H1 (cell line): Measurements from ENCODE around the gene CEACAM21. TPM values are rescaled to one million over a fixed set of nuclear protein-coding genes. Genes with fewer than 3 reads are reported as not detected.

Experiments used
- BCL11A ChIP-seq, 2 experiments: IDR thresholded peaks; one replicate each; pipeline ENCODE4 v1.6.1; 2011; ENCODE audit warnings: low read depth in 2 of 2, low read length in 2 of 2, mild to moderate bottlenecking in 2 of 2
- CEBPB ChIP-seq: IDR thresholded peaks from 2 replicates; pipeline ENCODE4 v1.6.1; 2012; ENCODE audit warnings: low read depth, low read length
- CHD1 ChIP-seq: IDR thresholded peaks from 2 replicates; pipeline ENCODE4 v1.6.1; 2012; ENCODE audit warnings: low read depth, low read length, improper control_type of control experiment
- CHD7 ChIP-seq: fragments of 300-600 bp; sonication (generic); IDR thresholded peaks from 2 replicates; pipeline ENCODE4 v1.7.1; 2012; ENCODE audit warnings: low read length, moderate library complexity, mild to moderate bottlenecking, inconsistent platforms; ENCODE audit not compliant: insufficient replicate concordance
- E2F6 ChIP-seq: IDR thresholded peaks from 2 replicates; pipeline ENCODE4 v1.6.1; 2012; ENCODE audit warnings: inconsistent platforms
- KDM5A ChIP-seq: fragments of 200-600 bp; IDR thresholded peaks from 2 replicates; pipeline ENCODE4 v1.7.1; 2012; ENCODE audit warnings: mild to moderate bottlenecking, low read length, inconsistent platforms, mixed read lengths
- NRF1 ChIP-seq: IDR thresholded peaks from 2 replicates; pipeline ENCODE4 v1.6.1; 2011; ENCODE audit warnings: mild to moderate bottlenecking, low read depth, low read length, improper control_type of control experiment
- POLR2AphosphoS5 ChIP-seq: IDR thresholded peaks from 2 replicates; pipeline ENCODE4 v1.6.1; 2011; ENCODE audit warnings: low read depth, low read length
- RFX5 ChIP-seq: IDR thresholded peaks from 2 replicates; pipeline ENCODE4 v1.6.1; 2011; ENCODE audit warnings: low read depth, low read length, improper control_type of control experiment, borderline replicate concordance
- SP2 ChIP-seq: IDR thresholded peaks from 2 replicates; pipeline ENCODE4 v1.6.1; 2012; ENCODE audit warnings: mild to moderate bottlenecking, low read length, inconsistent platforms
- SUZ12 ChIP-seq: fragments of 200-600 bp; sonication (generic); IDR thresholded peaks from 2 replicates; pipeline ENCODE4 v1.6.1; 2012; ENCODE audit warnings: mild to moderate bottlenecking, inconsistent platforms, low read length, moderate library complexity, mixed read lengths
- YY1 ChIP-seq: IDR thresholded peaks from 2 replicates; pipeline ENCODE4 v1.6.1; 2011; ENCODE audit warnings: low read depth, mild to moderate bottlenecking, low read length
- polyA plus RNA-seq, 7 experiments: library from polyadenylated mRNA; depleted of rRNA in 3 of 7; stranded (reverse) in 5 of 7; unstranded in 2 of 7; fragments of >200 nt in 5 of 7; fragments of 200-250 nt in 2 of 7; gene quantifications; 1 replicate in 5 of 7; 2 replicates in 1 of 7; 4 replicates in 1 of 7; pipeline versions ENCODE4 v1.2.1 to v1.2.3, GENCODE V29; 2011 to 2013; ENCODE audit warnings: missing spikeins in 2 of 7, mixed read lengths in 2 of 7
- total RNA-seq: library from RNA; stranded (reverse); fragmentation: NEBNext Ultra II Directional; extraction: Animal tissue kit (Norgen Biotek cat#: 25700); gene quantifications from 2 replicates; pipeline ENCODE4 v1.2.1, GENCODE V29; 2021

Gene CEACAM21
- total and polyA plus RNA-seq, 2 of the 8 experiments (the other 6 are each of a cell fraction or from before 2014, with no cell fraction given): not detected

- TF ChIP-seq CHD7: no peak
- TF ChIP-seq CEBPB: no peak
- TF ChIP-seq RFX5: no peak
- no peak for TF ChIP-seq KDM5A
- no peak for TF ChIP-seq BCL11A (IDR thresholded peaks at IDR 0.05; ENCODE audit: low read depth in 2 of 2, low read length in 2 of 2)
- TF ChIP-seq NRF1: no peak
- no peak for TF ChIP-seq SUZ12
- TF ChIP-seq E2F6: no peak
- no peak for TF ChIP-seq YY1
- TF ChIP-seq POLR2AphosphoS5: no peak
- no peak for TF ChIP-seq CHD1
- no peak for TF ChIP-seq SP2
Observed at GRCh38 chr19:41584260-41584810, 8.4 kb downstream of the CEACAM21 start (continued).
